H1 (cell line): Measurements from ENCODE around the gene RMND5B. TPM values are rescaled to one million over a fixed set of nuclear protein-coding genes. Genes with fewer than 3 reads are reported as not detected.

Experiments
- ATF2 ChIP-seq: IDR thresholded peaks from 2 replicates; pipeline ENCODE4 v1.6.1; 2012; ENCODE audit warnings: low read length, inconsistent platforms
- CHD1 ChIP-seq: IDR thresholded peaks from 2 replicates; pipeline ENCODE4 v1.6.1; 2012; ENCODE audit warnings: low read depth, low read length, improper control_type of control experiment
- CHD2 ChIP-seq: IDR thresholded peaks from 2 replicates; pipeline ENCODE4 v1.6.1; 2012; ENCODE audit warnings: low read length, improper control_type of control experiment
- CHD7 ChIP-seq: fragments of 300-600 bp; sonication (generic); IDR thresholded peaks from 2 replicates; pipeline ENCODE4 v1.7.1; 2012; ENCODE audit warnings: low read length, moderate library complexity, mild to moderate bottlenecking, inconsistent platforms; ENCODE audit not compliant: insufficient replicate concordance
- EP300 ChIP-seq, 2 experiments: IDR thresholded peaks; 1 replicate in 1 of 2; 2 replicates in 1 of 2; pipeline ENCODE4 v1.6.1; 2011 to 2012; ENCODE audit warnings: low read depth in 2 of 2, low read length in 2 of 2, mild to moderate bottlenecking in 2 of 2, borderline replicate concordance in 1 of 2, inconsistent platforms in 1 of 2, moderate library complexity in 1 of 2
- POU5F1 ChIP-seq: IDR thresholded peaks from 2 replicates; pipeline ENCODE4 v1.6.1; 2011; ENCODE audit warnings: low read depth, mild to moderate bottlenecking, low read length, moderate library complexity
- TBP ChIP-seq: IDR thresholded peaks from 2 replicates; pipeline ENCODE4 v1.6.1; 2011; ENCODE audit warnings: low read depth, low read length, improper control_type of control experiment
- YY1 ChIP-seq: IDR thresholded peaks from 2 replicates; pipeline ENCODE4 v1.6.1; 2011; ENCODE audit warnings: low read depth, mild to moderate bottlenecking, low read length
- polyA plus RNA-seq, 7 experiments: library from polyadenylated mRNA; depleted of rRNA in 3 of 7; stranded (reverse) in 5 of 7; unstranded in 2 of 7; fragments of >200 nt in 5 of 7; fragments of 200-250 nt in 2 of 7; gene quantifications; 1 replicate in 5 of 7; 2 replicates in 1 of 7; 4 replicates in 1 of 7; pipeline versions ENCODE4 v1.2.1 to v1.2.3, GENCODE V29; 2011 to 2013; ENCODE audit warnings: missing spikeins in 2 of 7, mixed read lengths in 2 of 7
- total RNA-seq: library from RNA; stranded (reverse); fragmentation: NEBNext Ultra II Directional; extraction: Animal tissue kit (Norgen Biotek cat#: 25700); gene quantifications from 2 replicates; pipeline ENCODE4 v1.2.1, GENCODE V29; 2021

RMND5B gene
- total and polyA plus RNA-seq, 2 of the 8 experiments (the other 6 are each of a cell fraction or from before 2014, with no cell fraction given): 75.9 to 90.2 TPM

GRCh38 chr5:178193251-178193809, 62.5 kb downstream of the RMND5B start (continued):
- TF ChIP-seq EP300 (IDR thresholded peaks at IDR 0.05; ENCODE audit: borderline replicate concordance in 1 of 2, low read depth in 2 of 2, low read length in 2 of 2) (no peak), CHD7 (no peak), ATF2 (no peak), CHD1 (no peak), CHD2 (no peak), YY1 (no peak), POU5F1 (no peak), TBP (no peak)
